ENCODE measurements around the gene N4BP2L1. TPM values are rescaled to one million over a fixed set of nuclear protein-coding genes. Genes with fewer than 3 reads are reported as not detected.

The N4BP2L1 gene
- 5.4 and 6.9 TPM in 2 replicates for total RNA-seq

GRCh38 chr13:32427852-32428580, at the start of gene N4BP2L1:
Gene N4BP2L1 (minus strand): TSS chr13:32428130. CDS start chr13:32428082, 48 bp downstream.

Other genes starting within 250 kb of the N4BP2L1 start
- not detected in 2 replicates for gene ZAR1L, start 112.8 kb downstream of the N4BP2L1 start, total RNA-seq
- gene BRCA2, start 112.6 kb downstream of the N4BP2L1 start, total RNA-seq = 0.50 and 1.8 TPM in 2 replicates
- gene N4BP2L2, start 110.7 kb upstream of the N4BP2L1 start, total RNA-seq = 41.9 and 138 TPM in 2 replicates
- gene PDS5B, start 158.3 kb upstream of the N4BP2L1 start, total RNA-seq = 23.7 and 26.0 TPM in 2 replicates

Data from cardiac ventricle fibroblast (primary cell).